ENCODE data around the gene PANK3. TPM values are rescaled to one million over a fixed set of nuclear protein-coding genes. Genes with fewer than 3 reads are reported as not detected.
"Not testable (repeated sequence)": the region's sequence is repeated elsewhere in the genome, so short reads cannot be mapped to it uniquely, and the experiment has no call there.

PANK3 gene
- total RNA-seq, 1 donor from 2014 or later: 71.4 TPM

DNA sequence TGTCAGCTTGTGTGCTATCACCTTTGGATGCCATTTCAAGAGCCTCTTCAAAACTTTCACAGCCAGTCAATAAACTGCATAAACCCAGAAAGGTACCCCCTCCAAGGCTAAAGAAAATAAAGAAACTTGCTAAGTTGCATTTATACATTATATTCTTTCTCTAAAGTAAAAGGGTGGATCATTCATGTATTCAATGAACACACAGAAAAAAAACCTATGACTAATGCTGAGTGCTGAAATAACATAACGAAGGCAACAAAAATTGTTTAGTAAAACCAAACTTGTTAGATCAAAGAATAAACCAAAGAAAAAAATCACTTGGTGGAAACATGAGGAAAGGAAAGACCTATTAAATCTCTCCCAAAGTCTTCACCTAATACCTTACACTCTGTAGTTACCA lies 15.2 kb downstream of the PANK3 start:
- H3K27ac Mint-ChIP-seq: no peak overlapping the region
- H3K4me1 Mint-ChIP-seq (ENCODE audit: low read depth): peaks cover 7% of the 10 kb centered on the region
- no peak for DNase-seq (ENCODE audit: low spot score)
- H3K27me3 Mint-ChIP-seq (ENCODE audit: insufficient read depth): no peaks in the 10 kb centered on the region
- no peak overlapping the region for H3K4me3 Mint-ChIP-seq
- no peaks in the 10 kb centered on the region for H3K9me3 Mint-ChIP-seq
- intact Hi-C loops (cut with micrococcal nuclease): no loop called here
- H3K36me3 Mint-ChIP-seq (ENCODE audit: low read depth): peaks cover 39% of the 10 kb centered on the region

DNA sequence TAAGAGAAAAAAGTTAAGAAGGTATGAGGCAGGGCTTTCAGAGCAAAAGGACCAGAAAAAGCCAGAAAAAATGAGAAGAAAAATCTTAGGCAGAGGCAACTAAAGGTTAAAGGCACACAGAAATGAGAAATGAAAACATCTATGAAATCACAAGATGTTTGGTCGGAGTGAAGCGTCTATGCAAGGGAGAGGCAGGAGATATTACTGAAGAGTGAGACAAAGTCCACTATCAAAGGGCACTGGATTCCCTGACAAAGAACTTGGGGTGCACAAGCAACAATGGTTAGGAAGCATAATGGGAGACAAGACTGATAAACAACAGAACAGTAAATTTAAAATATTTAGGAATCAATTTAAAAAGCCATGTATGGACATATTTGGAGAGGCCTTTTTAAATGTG lies 16.9 kb downstream of the PANK3 start:
- H3K4me3 Mint-ChIP-seq: no peak overlapping the region
- intact Hi-C loops (cut with micrococcal nuclease): no loop called here
- H3K4me1 Mint-ChIP-seq (ENCODE audit: low read depth): peaks cover 7% of the 10 kb centered on the region

GRCh38 chr5:168557389-168557788 lies 21.8 kb downstream of the PANK3 start:
- H3K4me1 Mint-ChIP-seq (ENCODE audit: low read depth): no peaks in the 10 kb centered on the region
- no peaks in the 10 kb centered on the region for H3K9me3 Mint-ChIP-seq
- H3K27me3 Mint-ChIP-seq (ENCODE audit: insufficient read depth): no peaks in the 10 kb centered on the region

More for the DNA sequence above, 16.9 kb downstream of the PANK3 start:
- H3K27me3 Mint-ChIP-seq (ENCODE audit: insufficient read depth): no peaks in the 10 kb centered on the region
- no peak overlapping the region for H3K27ac Mint-ChIP-seq
- no peaks in the 10 kb centered on the region for H3K9me3 Mint-ChIP-seq
- DNase-seq (ENCODE audit: low spot score): no peak
- peaks cover 36% of the 10 kb centered on the region for H3K36me3 Mint-ChIP-seq (ENCODE audit: low read depth)

DNA sequence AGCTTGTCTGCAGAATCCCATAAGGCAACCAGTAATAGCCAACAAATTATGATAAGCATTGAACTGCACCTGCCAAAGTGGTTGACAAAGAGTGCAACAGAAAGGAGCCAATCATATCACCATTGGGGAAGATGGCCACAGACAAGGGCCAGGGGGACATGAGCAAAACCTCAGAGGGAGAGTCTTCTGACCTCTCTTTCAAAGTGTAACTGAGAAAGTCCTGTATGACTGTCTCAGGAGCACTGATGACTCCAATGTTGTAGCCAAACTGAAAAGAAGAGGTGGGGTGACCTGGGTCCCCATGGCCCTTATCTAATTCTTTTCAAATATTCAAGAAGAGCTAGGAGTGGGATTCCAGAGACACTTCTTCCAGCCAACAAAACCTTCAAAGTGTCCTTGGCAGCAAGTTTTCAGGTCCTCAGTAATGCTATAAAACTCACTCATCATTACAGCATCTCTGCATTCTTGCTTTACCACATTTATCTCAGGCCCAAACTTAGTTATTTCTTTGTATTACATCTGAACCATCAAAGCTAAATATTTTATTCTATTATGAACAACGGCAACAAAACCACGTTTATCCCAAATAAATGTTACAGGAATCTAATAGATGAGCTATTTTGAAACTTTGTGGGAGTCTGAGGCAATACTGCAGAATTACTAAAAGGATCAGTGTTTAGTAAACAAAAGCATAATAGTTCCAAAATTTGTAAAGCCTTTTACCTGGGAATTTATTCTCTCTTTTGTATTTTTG lies 25.6 kb downstream of the PANK3 start:
- Mint-ChIP-seq H3K27ac (no peak overlapping the region), H3K27me3 (ENCODE audit: insufficient read depth) (no peaks in the 10 kb centered on the region), H3K4me3 (no peak overlapping the region), H3K36me3 (ENCODE audit: low read depth) (peaks cover 42% of the 10 kb centered on the region), H3K9me3 (no peaks in the 10 kb centered on the region), H3K4me1 (ENCODE audit: low read depth) (no peaks in the 10 kb centered on the region)
- DNase-seq (ENCODE audit: low spot score): no peak
- intact Hi-C loops (cut with micrococcal nuclease): no loop called here

More at GRCh38 chr5:168557389-168557788, 21.8 kb downstream of the PANK3 start:
- intact Hi-C loops (cut with micrococcal nuclease): loop anchor here (5.0 kb wide), 1 partner anchor 70 kb away; the partner anchor contains the start of gene RARS1
- Mint-ChIP-seq H3K36me3 (ENCODE audit: low read depth) (peaks cover 56% of the 10 kb centered on the region), H3K27ac (no peak overlapping the region), H3K4me3 (no peak overlapping the region)
- no peak for DNase-seq (ENCODE audit: low spot score)

- intact Hi-C loops (cut with micrococcal nuclease): no loop called here
- Mint-ChIP-seq H3K36me3 (ENCODE audit: low read depth) (peaks cover 43% of the 10 kb centered on the region), H3K27ac (no peak overlapping the region), H3K4me3 (no peak overlapping the region), H3K9me3 (no peaks in the 10 kb centered on the region), H3K4me1 (ENCODE audit: low read depth) (no peaks in the 10 kb centered on the region), H3K27me3 (ENCODE audit: insufficient read depth) (no peaks in the 10 kb centered on the region)
- DNase-seq (ENCODE audit: low spot score): no peak
Measured at GRCh38 chr5:168552146-168552545, 27.0 kb downstream of the PANK3 start.

DNA sequence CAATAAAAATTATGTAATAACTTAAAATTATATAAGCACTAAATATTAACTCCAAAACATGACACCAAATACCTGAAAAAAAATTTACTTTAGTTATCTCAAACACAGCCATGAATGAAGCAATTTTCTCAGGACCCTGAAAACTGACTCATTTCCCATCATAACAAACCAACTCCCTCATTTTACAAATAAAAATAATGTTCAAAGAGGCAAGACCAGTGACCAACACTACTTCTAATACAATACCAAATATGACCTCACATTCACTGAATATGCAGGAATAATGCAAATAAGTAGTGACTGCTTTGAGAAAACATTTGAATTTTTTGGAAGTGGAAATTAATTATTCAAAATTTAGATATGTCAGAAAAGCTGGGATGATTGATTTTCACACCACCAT lies 28.5 kb downstream of the PANK3 start:
- H3K36me3 Mint-ChIP-seq (ENCODE audit: low read depth): peaks cover 34% of the 10 kb centered on the region
- H3K27me3 Mint-ChIP-seq (ENCODE audit: insufficient read depth): no peaks in the 10 kb centered on the region
- no peaks in the 10 kb centered on the region for H3K4me1 Mint-ChIP-seq (ENCODE audit: low read depth)

GRCh38 chr5:168549554-168549953 lies 29.6 kb downstream of the PANK3 start:
- Mint-ChIP-seq H3K9me3 (no peaks in the 10 kb centered on the region), H3K27ac (no peak overlapping the region), H3K27me3 (ENCODE audit: insufficient read depth) (no peaks in the 10 kb centered on the region), H3K4me3 (no peak overlapping the region), H3K4me1 (ENCODE audit: low read depth) (no peaks in the 10 kb centered on the region), H3K36me3 (ENCODE audit: low read depth) (peaks cover 34% of the 10 kb centered on the region)
- DNase-seq (ENCODE audit: low spot score): no peak
- intact Hi-C loops (cut with micrococcal nuclease): no loop called here

More for the DNA sequence above, 28.5 kb downstream of the PANK3 start:
- DNase-seq (ENCODE audit: low spot score): no peak
- no peak overlapping the region for H3K4me3 Mint-ChIP-seq
- intact Hi-C loops (cut with micrococcal nuclease): no loop called here
- no peak overlapping the region for H3K27ac Mint-ChIP-seq
- H3K9me3 Mint-ChIP-seq: no peaks in the 10 kb centered on the region

DNA sequence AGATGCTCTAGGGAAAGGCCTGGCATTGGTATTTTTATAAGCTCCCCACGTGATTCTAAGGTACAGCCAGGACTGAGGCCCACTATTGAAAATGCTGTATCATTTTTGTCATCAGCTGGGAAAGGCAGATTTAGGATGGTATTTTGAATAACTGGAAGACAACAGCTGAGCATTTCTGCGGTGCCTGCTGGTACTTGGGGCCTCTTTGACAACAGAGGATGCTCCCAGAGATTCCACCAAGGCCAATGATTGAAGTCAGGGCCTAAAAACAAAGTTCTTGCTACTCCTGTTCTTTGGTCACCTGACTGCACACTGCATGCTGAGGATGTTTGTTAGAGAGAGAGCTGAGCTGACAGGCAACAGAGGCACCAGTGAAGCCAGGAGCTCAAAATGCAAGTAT lies 42.0 kb downstream of the PANK3 start:
- Mint-ChIP-seq H3K4me3 (no peak overlapping the region), H3K9me3 (no peaks in the 10 kb centered on the region), H3K36me3 (ENCODE audit: low read depth) (no peaks in the 10 kb centered on the region), H3K4me1 (ENCODE audit: low read depth) (no peaks in the 10 kb centered on the region), H3K27ac (no peak overlapping the region), H3K27me3 (ENCODE audit: insufficient read depth) (peaks cover 13% of the 10 kb centered on the region)
- intact Hi-C loops (cut with micrococcal nuclease): no loop called here
- DNase-seq (ENCODE audit: low spot score): no peak

- H3K27me3 Mint-ChIP-seq (ENCODE audit: insufficient read depth): peaks cover 34% of the 10 kb centered on the region
- H3K27ac Mint-ChIP-seq; intact Hi-C loops (cut with micrococcal nuclease); DNase-seq (ENCODE audit: low spot score); H3K4me3 Mint-ChIP-seq; H3K9me3 Mint-ChIP-seq; H3K4me1 Mint-ChIP-seq (ENCODE audit: low read depth); H3K36me3 Mint-ChIP-seq (ENCODE audit: low read depth): not testable (repeated sequence)
Measured at GRCh38 chr5:168534351-168534750, 44.8 kb downstream of the PANK3 start.

GRCh38 chr5:168531987-168532864 lies 46.9 kb downstream of the PANK3 start:
- H3K27ac Mint-ChIP-seq: no peak overlapping the region
- intact Hi-C loops (cut with micrococcal nuclease): no loop called here
- H3K4me3 Mint-ChIP-seq: no peak overlapping the region
- no peak for DNase-seq (ENCODE audit: low spot score)
- H3K9me3 Mint-ChIP-seq: peaks cover 7% of the 10 kb centered on the region
- H3K36me3 Mint-ChIP-seq (ENCODE audit: low read depth): peaks cover 3% of the 10 kb centered on the region
- H3K27me3 Mint-ChIP-seq (ENCODE audit: insufficient read depth): peaks cover 51% of the 10 kb centered on the region
- peaks cover 5% of the 10 kb centered on the region for H3K4me1 Mint-ChIP-seq (ENCODE audit: low read depth)

DNA sequence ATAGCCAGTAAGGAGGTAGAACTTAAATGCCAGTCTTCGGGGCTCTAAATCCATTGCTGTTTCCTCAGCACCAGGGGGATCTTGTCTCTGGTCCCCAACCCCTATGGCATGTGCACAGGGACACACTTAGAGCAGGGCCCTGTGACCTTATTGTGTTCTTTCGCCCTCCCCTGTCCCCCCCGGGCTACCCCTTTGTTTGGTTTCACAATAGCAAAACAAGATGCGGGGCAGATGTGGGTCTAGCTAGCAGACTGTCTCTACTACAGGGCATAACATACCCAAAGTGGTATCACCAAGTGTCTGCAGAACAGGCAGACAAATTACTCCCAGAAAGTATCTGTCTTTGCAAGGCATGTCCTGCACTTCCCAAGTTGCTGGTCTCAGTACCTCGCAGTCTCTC lies 48.0 kb downstream of the PANK3 start:
- no peak for DNase-seq (ENCODE audit: low spot score)
- Mint-ChIP-seq H3K27ac (no peak overlapping the region), H3K27me3 (ENCODE audit: insufficient read depth) (peaks cover 51% of the 10 kb centered on the region), H3K4me3 (no peak overlapping the region), H3K9me3 (peaks cover 7% of the 10 kb centered on the region), H3K36me3 (ENCODE audit: low read depth) (peaks cover 3% of the 10 kb centered on the region), H3K4me1 (ENCODE audit: low read depth) (peaks cover 5% of the 10 kb centered on the region)
- intact Hi-C loops (cut with micrococcal nuclease): no loop called here

DNA sequence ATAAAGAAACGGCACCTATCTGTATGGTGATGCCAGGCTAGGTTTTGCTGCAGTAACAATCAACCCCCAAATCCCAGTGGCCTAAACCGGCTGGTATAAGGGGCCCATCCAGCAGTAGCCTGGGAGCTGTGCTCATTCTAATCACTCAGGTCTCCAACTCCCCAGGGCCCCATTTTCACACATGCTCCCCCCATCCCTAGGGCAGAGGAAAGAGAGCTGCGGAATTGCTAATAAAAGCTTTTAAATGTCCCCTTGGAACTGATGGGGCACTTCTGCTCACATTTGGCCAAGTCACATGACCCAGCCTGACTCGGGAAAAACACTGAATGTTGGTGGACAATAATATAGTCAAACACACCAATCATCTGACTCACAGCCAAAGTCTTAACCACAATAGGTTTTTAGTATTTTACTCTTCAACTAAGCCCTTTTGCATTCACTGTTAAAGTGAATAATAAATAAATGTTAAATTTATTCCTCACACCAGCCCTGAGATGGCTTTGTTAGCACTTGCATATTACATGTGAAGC lies 48.5 kb downstream of the PANK3 start:
- H3K9me3 Mint-ChIP-seq: peaks cover 7% of the 10 kb centered on the region
- H3K4me3 Mint-ChIP-seq: no peak overlapping the region
- H3K36me3 Mint-ChIP-seq (ENCODE audit: low read depth): peaks cover 3% of the 10 kb centered on the region
- no peak overlapping the region for H3K27ac Mint-ChIP-seq
- H3K4me1 Mint-ChIP-seq (ENCODE audit: low read depth): peaks cover 5% of the 10 kb centered on the region
- peaks cover 51% of the 10 kb centered on the region for H3K27me3 Mint-ChIP-seq (ENCODE audit: insufficient read depth)
- DNase-seq (ENCODE audit: low spot score): no peak
- intact Hi-C loops (cut with micrococcal nuclease): no loop called here

All from activated T-helper 1 cell treated with anti-CD3 and anti-CD28 coated beads, Interleukin-12 subunit alpha, Interleukin-12 subunit beta, Interleukin-2, Interleukin-4 antibody, amounts not matched to agents 30 ng/mL and 10 ng/mL and 1 ng/mL, durations not matched to agents 14 hours and 24 hours and 36 hours (primary cell).